NCI-H2171 (cell line): ENCODE measurements around the gene ITIH5.
"Not testable (repeated sequence)": the region's sequence is repeated elsewhere in the genome, so short reads cannot be mapped to it uniquely, and the experiment has no call there.

Experiments used
- DNase-seq: peaks from one replicate; lab custom pipeline; 2025; lab: John Stamatoyannopoulos, UW

The ITIH5 gene

GRCh38 chr10:7666253-7667023 lies at the start of gene ITIH5:
ITIH5 (minus strand) TSS chr10:7666966; CDS start chr10:7666892, 74 bp downstream.
- DNase-seq, result no peak

GRCh38 chr10:7715515-7715914 lies 48.7 kb upstream of the ITIH5 start:
- DNase-seq, result no peak

DNA sequence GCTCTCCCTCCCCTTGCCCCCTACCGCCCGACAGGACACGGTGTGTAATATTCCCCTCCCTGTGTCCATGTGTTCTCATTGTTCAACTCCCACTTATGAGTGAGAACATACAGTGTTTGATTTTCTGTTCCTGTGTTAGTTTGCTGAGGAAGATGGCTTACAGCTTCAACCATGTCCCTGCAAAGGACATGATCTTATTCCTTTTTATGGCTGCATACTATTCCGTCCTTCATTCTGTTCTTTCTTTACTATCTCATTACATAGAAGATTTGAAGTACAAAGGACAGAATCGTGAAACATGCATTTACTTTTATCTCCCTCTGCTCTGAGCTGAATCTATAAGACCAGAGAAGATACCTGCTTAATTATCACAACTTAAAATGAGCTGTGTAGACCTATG lies 44.3 kb upstream of the ITIH5 start:
- not testable (repeated sequence) for DNase-seq

DNA sequence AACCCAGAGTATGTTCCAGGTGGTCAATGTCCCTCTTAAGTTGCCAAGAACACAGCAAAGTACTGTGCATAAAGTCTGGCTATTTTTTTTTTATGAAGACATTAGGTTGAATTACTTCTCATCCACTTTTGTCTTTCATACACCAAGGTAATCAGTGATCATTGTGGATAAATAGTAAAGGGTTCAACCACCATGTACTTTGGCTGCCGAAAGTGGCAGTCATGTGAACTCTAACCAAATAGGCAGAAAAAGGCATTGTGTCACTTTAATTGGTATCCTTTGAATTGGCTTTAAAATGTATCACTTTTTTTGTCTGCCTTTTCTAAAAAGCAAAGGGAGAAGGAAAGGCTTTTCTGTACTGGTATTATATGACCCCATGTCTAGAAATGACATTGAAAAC lies 43.7 kb upstream of the ITIH5 start:
- no peak for DNase-seq

DNA sequence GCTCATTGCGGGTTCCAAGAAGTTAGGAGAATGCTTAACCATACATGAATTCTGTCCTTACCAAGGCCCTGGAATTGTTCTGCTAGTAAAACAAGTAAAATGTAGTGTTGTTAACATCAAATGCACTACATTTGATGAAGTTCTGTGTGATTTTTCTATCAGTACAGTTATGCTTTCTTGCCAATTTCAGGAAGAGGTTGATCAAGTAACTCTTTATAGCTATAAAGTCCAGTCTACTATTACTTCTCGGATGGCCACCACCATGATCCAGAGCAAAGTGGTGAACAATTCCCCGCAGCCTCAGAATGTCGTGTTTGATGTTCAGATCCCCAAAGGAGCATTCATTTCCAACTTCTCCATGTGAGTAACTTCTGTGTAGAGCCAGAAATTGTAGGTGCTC lies 42.1 kb upstream of the ITIH5 start:
- DNase-seq, result no peak

DNA sequence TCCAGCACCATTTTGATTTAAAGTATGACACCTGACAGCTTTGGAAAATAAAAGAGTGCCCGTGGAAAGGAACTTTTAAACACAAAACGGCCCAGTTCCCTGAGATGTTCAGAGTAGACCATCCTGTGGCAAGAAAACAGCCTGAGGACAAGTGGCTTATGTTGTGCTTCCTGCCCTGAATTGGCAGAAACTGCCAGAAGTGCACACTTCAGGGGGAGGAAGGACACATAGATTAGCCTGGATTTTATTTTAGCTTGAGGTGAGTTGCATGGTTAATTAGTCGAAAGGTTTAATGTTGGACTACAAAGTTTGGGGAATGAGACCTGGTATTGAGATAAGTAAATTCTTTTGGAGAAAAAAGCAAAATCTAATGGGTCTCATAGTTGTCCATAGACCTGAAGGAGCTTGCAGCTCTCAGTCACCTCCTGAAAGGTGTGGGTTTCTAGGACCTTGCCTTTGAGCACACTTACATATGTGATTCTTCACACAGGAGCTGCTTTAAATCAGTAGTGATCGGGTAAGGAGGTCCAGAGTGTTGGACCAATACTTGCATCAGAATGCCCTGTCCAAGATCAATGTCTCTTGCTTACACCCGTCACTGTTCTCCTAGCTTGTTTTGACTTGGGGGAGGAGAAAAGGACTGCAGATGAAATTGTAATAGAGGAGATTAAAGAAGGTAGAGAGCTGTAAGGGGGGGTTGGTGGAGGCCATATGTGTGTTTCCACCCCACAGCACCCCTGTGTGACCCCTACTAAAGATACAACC lies 41.3 kb upstream of the ITIH5 start:
- no peak for DNase-seq

- no peak for DNase-seq
Observed at GRCh38 chr10:7707102-7707501, 40.3 kb upstream of the ITIH5 start.

DNA sequence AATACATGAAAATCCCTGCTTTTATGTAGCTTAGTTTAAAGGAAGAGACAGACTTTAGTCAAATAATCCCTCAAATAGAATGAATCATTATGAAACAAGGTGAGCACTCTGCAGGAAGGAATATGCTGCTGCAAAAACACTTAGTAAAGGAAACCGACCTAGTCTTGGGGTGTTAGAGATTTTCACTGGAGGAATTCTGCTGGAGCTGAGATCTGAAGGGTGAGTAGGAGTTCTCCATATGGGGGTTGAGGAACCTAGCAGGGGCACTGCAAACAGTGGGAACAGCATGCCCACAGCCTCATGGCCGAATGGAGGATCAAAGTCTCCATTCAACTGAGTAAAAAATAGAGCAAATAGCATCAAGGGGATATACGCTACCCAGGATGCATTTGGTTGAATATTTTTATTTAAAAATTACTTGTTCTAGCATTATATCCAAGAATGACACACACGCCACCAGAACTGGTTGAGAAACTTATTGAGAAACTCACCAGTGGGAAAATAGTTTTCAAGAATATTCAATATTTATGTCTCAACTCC lies 39.8 kb upstream of the ITIH5 start:
- DNase-seq, result no peak

GRCh38 chr10:7705341-7705740 lies 38.6 kb upstream of the ITIH5 start:
- DNase-seq, result no peak

GRCh38 chr10:7704071-7705016 lies 37.6 kb upstream of the ITIH5 start:
- no peak for DNase-seq

- no peak for DNase-seq
Observed at GRCh38 chr10:7703140-7703539, 36.4 kb upstream of the ITIH5 start, which contains the start of gene ITIH2. ITIH2 (plus strand) TSS chr10:7703316; CDS start chr10:7703435, 119 bp downstream.

- DNase-seq, result no peak
Observed at GRCh38 chr10:7702288-7702812, 35.6 kb upstream of the ITIH5 start.

DNA sequence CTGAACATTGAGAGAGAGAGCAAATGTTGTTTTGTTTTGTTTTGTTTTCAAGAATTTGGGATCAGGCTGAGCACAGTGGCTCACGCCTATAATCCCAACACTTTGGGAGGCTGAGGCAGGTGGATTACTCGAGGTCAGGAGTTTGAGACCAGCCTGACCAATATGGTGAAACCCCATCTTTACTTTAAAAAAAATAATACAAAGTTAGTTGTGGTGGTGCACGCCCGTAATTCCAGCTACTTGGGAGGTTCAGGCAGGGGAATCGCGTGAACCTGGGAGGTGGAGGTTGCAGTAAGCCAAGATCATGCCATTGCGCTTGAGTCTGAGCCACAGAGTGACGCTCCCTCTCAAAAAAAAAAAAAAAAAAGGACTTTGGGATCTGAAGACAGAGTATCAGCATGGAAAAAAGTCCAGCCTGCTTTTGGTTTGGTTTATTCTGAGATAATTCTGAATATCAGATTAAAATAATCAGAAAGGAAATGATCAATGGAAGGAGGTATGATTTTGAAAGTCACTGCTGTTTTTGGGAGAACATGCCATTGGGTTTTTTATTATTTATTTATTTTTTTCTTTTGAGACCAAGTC lies 34.5 kb upstream of the ITIH5 start:
- no peak for DNase-seq

DNA sequence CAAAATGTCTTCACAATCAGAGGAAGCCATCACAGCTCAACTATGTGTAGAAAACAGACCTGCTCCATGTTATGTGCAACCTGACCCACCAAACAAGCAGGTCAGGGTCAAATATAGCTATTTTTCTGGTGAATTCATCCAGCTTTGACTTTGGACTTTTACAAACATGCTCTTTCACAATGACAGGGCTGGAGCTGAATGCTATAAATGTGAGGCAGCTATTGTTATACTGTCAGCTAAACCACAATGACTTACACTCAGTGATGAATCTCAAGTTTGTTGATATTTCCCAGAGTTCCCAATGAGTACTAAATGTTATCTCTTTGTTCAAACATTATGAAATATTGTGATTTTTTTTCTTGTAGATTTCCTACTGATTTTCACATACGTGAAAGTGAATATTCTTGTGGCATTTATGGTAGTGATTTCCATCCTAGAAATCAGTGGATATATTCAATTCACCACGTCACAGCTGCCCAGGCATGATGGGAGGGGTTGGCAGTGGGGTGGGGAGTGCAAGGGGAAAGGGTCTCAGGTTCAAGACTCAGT lies 33.9 kb upstream of the ITIH5 start:
- DNase-seq, result no peak

- no peak for DNase-seq
Observed at GRCh38 chr10:7697426-7697825, 30.7 kb upstream of the ITIH5 start.

DNA sequence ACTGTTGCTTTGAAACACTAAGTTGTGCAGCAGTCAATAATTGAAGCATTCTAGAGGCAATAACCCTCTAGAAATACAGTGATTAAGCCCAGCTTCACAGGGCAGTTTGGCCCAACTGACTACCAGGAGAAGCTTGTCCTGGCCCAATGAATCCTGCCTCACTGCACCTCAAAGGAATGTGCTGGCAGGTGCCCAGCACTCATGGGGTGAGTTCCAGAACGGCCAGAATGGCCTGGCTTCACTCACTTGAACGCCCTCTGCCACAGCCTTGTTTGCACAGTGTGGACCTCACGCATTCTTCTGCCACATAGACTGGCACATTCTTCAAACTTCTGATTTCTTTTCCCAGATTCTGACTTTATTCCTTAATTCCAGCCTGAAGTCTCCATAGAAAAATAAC lies 29.8 kb upstream of the ITIH5 start:
- no peak for DNase-seq

DNA sequence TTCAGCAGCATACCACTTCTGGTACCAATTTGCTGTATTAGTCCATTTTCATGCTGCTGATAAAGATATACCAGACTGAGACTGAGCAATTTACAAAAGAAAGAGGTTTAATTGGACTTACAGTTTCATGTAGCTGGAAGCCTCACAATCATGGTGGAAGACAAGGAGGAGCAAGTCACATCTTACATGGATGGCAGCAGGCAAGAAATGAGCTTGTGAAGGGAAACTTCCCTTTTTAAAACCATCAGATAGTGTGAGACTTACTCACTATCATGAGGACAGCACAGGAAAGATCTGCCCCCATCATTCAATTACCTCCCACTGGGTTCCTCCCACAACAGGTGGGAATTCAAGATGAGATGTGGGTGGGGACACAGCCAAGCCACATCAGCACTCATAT lies 26.4 kb upstream of the ITIH5 start:
- DNase-seq, result not testable (repeated sequence)

DNA sequence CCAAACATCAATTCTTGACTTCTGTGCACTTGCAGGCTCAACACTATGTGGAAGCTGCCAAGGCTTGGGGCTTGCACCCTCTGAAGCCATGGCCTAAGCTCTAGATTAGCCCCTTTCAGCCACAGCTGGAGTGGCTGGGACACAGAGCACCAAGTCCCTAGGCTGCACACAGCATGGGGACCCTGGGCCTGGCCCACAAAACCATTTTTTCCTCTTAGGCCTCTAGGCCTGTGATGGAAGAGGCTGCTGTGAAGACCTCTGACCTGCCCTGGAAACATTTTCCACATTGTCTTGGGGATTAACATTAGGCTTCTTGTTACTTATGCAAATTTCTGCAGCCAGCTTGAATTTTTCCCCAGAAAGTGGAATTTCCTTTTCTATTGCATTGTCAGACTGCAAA lies 25.6 kb upstream of the ITIH5 start:
- DNase-seq, result not testable (repeated sequence)

DNA sequence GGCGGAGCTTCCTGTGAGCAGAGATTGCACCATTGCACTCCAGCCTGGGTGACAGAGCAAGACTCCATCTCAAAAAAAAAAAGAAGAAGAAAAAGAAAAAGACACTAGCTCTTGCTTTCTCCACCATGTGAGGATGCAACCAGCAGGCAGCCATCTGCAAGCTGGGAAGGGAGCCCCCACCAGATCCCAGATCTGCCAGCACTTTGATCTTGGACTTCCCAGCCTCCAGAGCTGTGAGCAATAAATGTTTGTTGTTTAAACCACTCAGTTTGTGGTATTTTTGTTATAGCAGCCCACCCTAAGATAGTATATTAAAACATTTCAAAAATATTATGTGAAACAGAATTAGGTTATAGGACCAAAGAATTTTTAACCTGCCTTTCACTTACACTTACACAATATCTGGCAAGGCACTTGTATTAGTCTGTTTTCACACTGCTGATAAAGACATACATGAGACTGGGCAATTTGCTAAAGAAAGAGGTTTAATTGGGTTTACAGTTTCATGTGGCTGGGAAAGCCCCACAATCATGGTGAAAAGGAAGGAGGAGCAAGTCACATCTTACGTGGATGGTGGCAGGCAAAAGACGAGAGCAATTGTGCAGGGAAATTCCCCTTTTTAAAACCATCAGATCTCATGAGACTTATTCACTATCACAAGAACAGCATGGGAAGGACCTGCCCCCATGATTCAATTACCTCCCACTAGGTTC lies 24.3 kb upstream of the ITIH5 start:
- not testable (repeated sequence) for DNase-seq

- DNase-seq, result no peak
Observed at GRCh38 chr10:7689591-7689990, 22.8 kb upstream of the ITIH5 start.
